ACC112 (cell line): Measurements from ENCODE around the gene NRSN1.

ENCODE experiments used
- H2AFZ ChIP-seq: fragments of 200-600 bp; sonication (generic); one replicate; pipeline ENCODE4 v1.6.0; 2017; ENCODE audit warnings: antibody characterized with exemption, low read length; ENCODE audit not compliant: unreplicated experiment
- H3K27ac ChIP-seq: fragments of 200-600 bp; sonication (generic); 2 replicates; pipeline ENCODE4 v1.5.1; 2014; ENCODE audit warnings: low read depth, mild to moderate bottlenecking, antibody characterized with exemption, low read length, moderate library complexity
- H3K27me3 ChIP-seq: fragments of 200-600 bp; sonication (generic); 2 replicates; pipeline ENCODE4 v1.6.1; 2014; ENCODE audit warnings: mild to moderate bottlenecking, antibody characterized with exemption, low read length, moderate library complexity, mixed read lengths; ENCODE audit not compliant: insufficient read depth
- H3K36me3 ChIP-seq: fragments of 200-600 bp; sonication (generic); 2 replicates; pipeline ENCODE4 v1.6.1; 2016; ENCODE audit warnings: mild to moderate bottlenecking, antibody characterized with exemption, low read length, moderate library complexity, mixed read lengths; ENCODE audit not compliant: insufficient read depth
- H3K4me1 ChIP-seq: fragments of 200-600 bp; sonication (generic); one replicate; pipeline ENCODE4 v1.6.1; 2016; ENCODE audit warnings: low read length, mixed read lengths; ENCODE audit not compliant: insufficient read depth, unreplicated experiment, control insufficient read depth
- H3K4me3 ChIP-seq: fragments of 200-600 bp; sonication (generic); 2 replicates; pipeline ENCODE4 v1.5.1; 2014; ENCODE audit warnings: mild to moderate bottlenecking, low read depth, low read length
- H3K79me2 ChIP-seq: fragments of 200-600 bp; sonication (generic); one replicate; pipeline ENCODE4 v1.6.0; 2016; ENCODE audit warnings: low read length; ENCODE audit not compliant: control insufficient read depth, unreplicated experiment, insufficient read depth

NRSN1 gene

DNA sequence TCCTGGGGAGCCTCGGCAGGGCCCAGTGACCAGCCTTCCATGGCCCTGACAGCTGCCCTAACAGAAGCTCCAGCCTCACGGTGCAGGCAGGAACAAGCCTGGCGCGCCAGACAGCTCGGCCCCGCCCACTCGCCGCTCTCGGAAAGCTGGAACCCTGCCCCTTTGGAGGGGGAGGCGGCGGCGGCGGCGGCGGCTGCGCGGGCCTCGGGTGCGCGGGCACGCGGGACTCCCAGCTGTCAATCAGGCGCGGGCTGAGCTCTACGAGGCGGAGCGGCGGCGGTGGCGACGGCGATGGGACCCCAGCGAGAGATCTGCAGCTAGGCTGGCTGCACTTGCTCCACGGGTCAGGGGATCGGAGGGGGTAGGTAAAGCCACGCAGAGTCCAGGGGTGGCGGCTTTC is at the start of gene NRSN1:
Gene NRSN1, plus strand, starts transcription at position 236 of the 400 bp plus-strand sequence. CDS start 8,113 bp downstream, outside the sequence.
- no peak within 1 kb of the TSS for H2AFZ ChIP-seq
- no peak within 1 kb of the TSS for H3K4me3 ChIP-seq
- H3K27ac ChIP-seq = no peak within 1 kb of the TSS

GRCh38 chr6:24078200-24078599 is 47.8 kb upstream of the NRSN1 start:
- Histone ChIP-seq H3K4me3 (no peak overlapping the region), H3K27ac (no peak overlapping the region), H3K79me2 (no peaks in the 10 kb centered on the region), H3K4me1 (no peaks in the 10 kb centered on the region), H2AFZ (no peak overlapping the region), H3K27me3 (no peaks in the 10 kb centered on the region), H3K36me3 (no peaks in the 10 kb centered on the region)

More for the DNA sequence above, at the start of gene NRSN1:
- H3K27me3 ChIP-seq = no peaks in the 10 kb centered on the region
- no peaks in the 10 kb centered on the region for H3K36me3 ChIP-seq
- no peaks in the 10 kb centered on the region for H3K79me2 ChIP-seq
- H3K4me1 ChIP-seq = no peaks in the 10 kb centered on the region

DNA sequence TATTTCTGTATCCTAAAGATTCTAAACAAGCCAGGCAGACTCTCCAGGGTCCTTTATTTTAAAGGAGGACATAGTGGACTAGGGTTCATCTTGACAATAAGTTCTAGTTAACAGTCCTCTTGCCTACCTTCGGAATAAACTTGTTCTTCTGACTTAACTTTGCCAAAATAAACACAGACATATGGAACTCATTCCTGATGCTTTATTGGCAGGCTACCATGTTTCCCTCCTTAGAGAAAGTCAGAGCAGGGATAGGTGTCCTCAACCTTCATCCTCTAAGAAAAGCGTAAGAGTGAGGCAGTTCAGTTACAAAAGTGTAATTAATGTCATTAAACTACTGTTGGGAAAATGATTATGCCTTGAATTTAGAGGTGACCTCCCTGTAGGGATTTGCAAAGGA is 46.9 kb upstream of the NRSN1 start:
- no peaks in the 10 kb centered on the region for H3K4me1 ChIP-seq
- H2AFZ ChIP-seq = no peak overlapping the region
- no peaks in the 10 kb centered on the region for H3K36me3 ChIP-seq
- no peak overlapping the region for H3K27ac ChIP-seq
- H3K79me2 ChIP-seq = no peaks in the 10 kb centered on the region
- no peaks in the 10 kb centered on the region for H3K27me3 ChIP-seq
- no peak overlapping the region for H3K4me3 ChIP-seq

GRCh38 chr6:24080711-24081110 is 45.3 kb upstream of the NRSN1 start:
- Histone ChIP-seq H3K27ac (no peak overlapping the region), H3K4me1 (no peaks in the 10 kb centered on the region), H3K79me2 (no peaks in the 10 kb centered on the region), H3K4me3 (no peak overlapping the region), H3K36me3 (no peaks in the 10 kb centered on the region), H2AFZ (no peak overlapping the region), H3K27me3 (no peaks in the 10 kb centered on the region)

GRCh38 chr6:24089736-24090135 is 36.3 kb upstream of the NRSN1 start:
- H3K79me2 ChIP-seq = no peaks in the 10 kb centered on the region
- H3K27ac ChIP-seq = no peak overlapping the region
- no peaks in the 10 kb centered on the region for H3K36me3 ChIP-seq
- no peaks in the 10 kb centered on the region for H3K4me1 ChIP-seq
- no peaks in the 10 kb centered on the region for H3K27me3 ChIP-seq
- H3K4me3 ChIP-seq = no peak overlapping the region
- H2AFZ ChIP-seq = no peak overlapping the region

DNA sequence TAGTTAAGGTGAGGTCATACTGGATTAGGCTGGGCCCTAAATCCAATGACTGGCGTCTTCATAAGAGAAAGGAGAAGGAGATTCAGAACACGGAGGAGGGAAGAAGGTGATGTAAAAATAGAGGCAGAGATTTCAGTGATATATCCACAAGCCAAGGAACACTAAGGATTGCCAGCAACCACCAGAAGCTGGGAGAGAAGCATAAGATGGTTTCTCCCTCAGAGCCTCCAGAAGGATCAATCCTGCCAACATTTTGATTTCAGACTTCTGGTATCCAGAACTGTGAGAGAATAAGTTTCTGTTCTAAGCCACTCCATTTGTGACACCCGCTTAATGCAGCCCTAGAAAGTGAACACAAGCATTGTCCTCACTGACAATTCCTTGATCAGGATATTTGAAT is 33.6 kb upstream of the NRSN1 start:
- H3K36me3 ChIP-seq = no peaks in the 10 kb centered on the region
- no peaks in the 10 kb centered on the region for H3K4me1 ChIP-seq
- no peak overlapping the region for H3K27ac ChIP-seq
- no peaks in the 10 kb centered on the region for H3K27me3 ChIP-seq
- no peaks in the 10 kb centered on the region for H3K79me2 ChIP-seq
- no peak overlapping the region for H3K4me3 ChIP-seq
- H2AFZ ChIP-seq = no peak overlapping the region

DNA sequence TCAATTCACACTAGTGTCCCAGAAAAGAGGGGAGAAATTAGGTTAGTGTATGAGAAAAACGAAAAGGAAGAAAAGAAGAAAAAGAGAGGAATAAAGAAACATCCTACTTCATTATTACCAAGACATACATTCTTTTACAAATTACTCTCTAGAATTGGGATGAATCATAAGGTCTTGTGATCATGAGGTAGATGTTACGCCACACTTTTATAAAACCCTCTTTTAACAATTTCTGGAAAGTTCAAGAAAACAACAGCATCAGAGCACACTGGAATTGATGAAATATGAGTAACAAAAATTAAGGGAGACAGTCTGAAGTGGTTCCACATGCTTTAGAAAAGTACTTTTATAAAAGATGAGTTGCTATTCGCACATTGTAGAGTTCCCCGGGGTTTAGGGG is 32.6 kb upstream of the NRSN1 start:
- no peaks in the 10 kb centered on the region for H3K27me3 ChIP-seq
- H3K4me1 ChIP-seq = no peaks in the 10 kb centered on the region
- H3K79me2 ChIP-seq = no peaks in the 10 kb centered on the region
- H3K27ac ChIP-seq = no peak overlapping the region
- no peaks in the 10 kb centered on the region for H3K36me3 ChIP-seq
- H2AFZ ChIP-seq = no peak overlapping the region
- H3K4me3 ChIP-seq = no peak overlapping the region

GRCh38 chr6:24099181-24099580 is 26.8 kb upstream of the NRSN1 start:
- Histone ChIP-seq H3K79me2 (no peaks in the 10 kb centered on the region), H3K4me1 (no peaks in the 10 kb centered on the region), H3K27ac (no peak overlapping the region), H3K4me3 (no peak overlapping the region), H3K36me3 (no peaks in the 10 kb centered on the region), H3K27me3 (no peaks in the 10 kb centered on the region), H2AFZ (no peak overlapping the region)

DNA sequence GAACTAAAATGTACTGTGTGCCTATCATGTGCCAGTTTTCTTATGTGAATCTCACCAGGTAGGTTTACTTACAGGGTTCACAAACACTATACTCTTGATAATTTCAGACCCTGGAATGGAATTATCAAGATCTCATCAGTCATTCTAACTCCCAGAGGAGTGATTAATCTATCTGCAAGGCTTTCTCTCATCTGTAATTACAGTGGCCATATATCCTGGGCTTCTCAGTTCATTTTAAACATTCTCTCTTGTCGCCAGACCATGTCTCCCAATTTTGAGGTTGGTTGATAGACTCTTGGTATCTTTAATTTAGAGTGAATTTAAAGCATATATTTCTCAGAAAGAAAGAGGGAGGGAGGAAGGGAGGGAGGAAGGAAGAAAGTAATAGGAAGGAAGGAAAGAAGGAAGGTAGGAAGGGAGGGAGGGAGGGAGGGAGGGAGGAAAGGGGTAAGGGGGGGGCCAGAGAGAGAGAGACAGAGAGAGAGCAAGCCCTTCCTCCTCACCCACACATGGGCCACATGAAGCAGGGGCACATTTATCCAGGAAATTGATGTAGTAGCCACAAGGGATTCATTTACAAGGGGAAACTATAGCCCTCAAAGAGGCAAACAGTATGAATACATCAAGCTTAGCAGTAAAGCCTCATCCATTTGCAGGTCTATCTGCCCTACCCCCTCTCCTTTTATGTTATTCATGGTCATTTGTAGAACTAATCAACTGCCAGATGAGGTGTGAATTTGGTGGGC is 25.8 kb upstream of the NRSN1 start:
- H2AFZ ChIP-seq = no peak overlapping the region
- no peak overlapping the region for H3K4me3 ChIP-seq
- no peak overlapping the region for H3K27ac ChIP-seq
- H3K27me3 ChIP-seq = no peaks in the 10 kb centered on the region
- H3K79me2 ChIP-seq = no peaks in the 10 kb centered on the region
- no peaks in the 10 kb centered on the region for H3K36me3 ChIP-seq
- no peaks in the 10 kb centered on the region for H3K4me1 ChIP-seq

DNA sequence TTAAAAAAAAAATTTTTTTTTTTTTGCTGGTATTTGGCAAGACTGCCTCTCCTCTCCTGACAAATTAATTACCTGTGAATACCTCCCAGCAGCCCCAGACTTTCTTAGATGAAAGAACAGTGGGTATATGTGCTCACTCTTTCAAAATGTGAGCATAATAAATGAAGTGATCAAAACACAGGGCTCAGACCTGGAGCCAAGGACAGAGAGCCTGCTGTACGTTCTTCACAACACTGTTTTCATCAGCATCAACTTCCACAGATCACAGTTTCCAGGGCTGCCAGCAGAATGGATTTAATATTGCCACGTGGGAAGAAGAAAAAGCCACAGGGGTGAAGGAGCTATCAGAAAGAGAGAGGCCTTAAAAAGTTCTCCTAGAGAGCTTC is 25.3 kb upstream of the NRSN1 start:
- H3K27ac ChIP-seq = no peak overlapping the region
- no peak overlapping the region for H3K4me3 ChIP-seq
- no peak overlapping the region for H2AFZ ChIP-seq

DNA sequence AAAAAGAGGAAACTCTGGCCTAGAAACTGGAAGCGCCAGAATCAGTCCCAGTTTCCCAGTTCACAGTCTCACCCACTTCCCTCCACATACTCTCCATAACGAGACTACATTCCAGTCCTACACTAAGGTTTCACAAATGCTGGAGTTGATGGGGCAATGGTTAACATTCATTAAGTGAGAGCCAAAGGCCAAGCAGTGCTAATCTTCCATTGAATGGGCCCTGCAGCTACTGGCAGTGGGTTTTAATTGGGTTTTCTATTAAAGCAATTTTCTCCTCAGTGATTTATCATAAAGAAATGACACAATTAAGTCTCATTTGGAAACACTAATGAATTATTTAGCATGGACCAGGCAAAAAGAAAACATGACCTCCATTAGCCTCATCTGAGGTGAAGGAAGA is 20.8 kb upstream of the NRSN1 start:
- H3K4me1 ChIP-seq = no peaks in the 10 kb centered on the region
- no peak overlapping the region for H3K4me3 ChIP-seq
- no peak overlapping the region for H3K27ac ChIP-seq
- H3K36me3 ChIP-seq = no peaks in the 10 kb centered on the region
- no peaks in the 10 kb centered on the region for H3K79me2 ChIP-seq
- no peaks in the 10 kb centered on the region for H3K27me3 ChIP-seq
- no peak overlapping the region for H2AFZ ChIP-seq

More for the DNA sequence above, 25.3 kb upstream of the NRSN1 start:
- H3K4me1 ChIP-seq = no peaks in the 10 kb centered on the region
- no peaks in the 10 kb centered on the region for H3K36me3 ChIP-seq
- no peaks in the 10 kb centered on the region for H3K27me3 ChIP-seq
- no peaks in the 10 kb centered on the region for H3K79me2 ChIP-seq
